GM18517 (cell line): ENCODE results near the gene NRK.
"Not testable (repeated sequence)": the region's sequence is repeated elsewhere in the genome, so short reads cannot be mapped to it uniquely, and the experiment has no call there.

Experiments used
- ATAC-seq: cut with Tn5 transposase; IDR thresholded peaks from one replicate; pipeline ENCODE4 v1.9.1; 2021; ENCODE audit warnings: mild to moderate bottlenecking, moderate library complexity; ENCODE audit not compliant: unreplicated experiment

NRK gene

GRCh38 chrX:105822138-105823091, at the start of gene NRK:
Gene NRK, plus strand, starts transcription at chrX:105822539. Its CDS starts 307 bp downstream, at chrX:105822846.
- no peak for ATAC-seq

- ATAC-seq, result no peak
Observed at GRCh38 chrX:105773801-105774200, 48.5 kb upstream of the NRK start.

- ATAC-seq, result no peak
Observed at GRCh38 chrX:105775679-105776078, 46.7 kb upstream of the NRK start.

GRCh38 chrX:105781804-105782203, 40.5 kb upstream of the NRK start:
- no peak for ATAC-seq

GRCh38 chrX:105796877-105797276, 25.5 kb upstream of the NRK start:
- not testable (repeated sequence) for ATAC-seq

GRCh38 chrX:105803891-105804290, 18.4 kb upstream of the NRK start:
- no peak for ATAC-seq

- ATAC-seq, result not testable (repeated sequence)
Observed at GRCh38 chrX:105805655-105806054, 16.7 kb upstream of the NRK start.

GRCh38 chrX:105816517-105816916, 5.8 kb upstream of the NRK start:
- ATAC-seq, result no peak

- no peak for ATAC-seq
Observed at GRCh38 chrX:105820247-105820646, 2.1 kb upstream of the NRK start.

- no peak for ATAC-seq
Observed at GRCh38 chrX:105821471-105822121, 743 bp upstream of the NRK start.

- ATAC-seq, result no peak
Observed at GRCh38 chrX:105823092-105823455, 735 bp downstream of the NRK start.

- ATAC-seq, result no peak
Observed at GRCh38 chrX:105829011-105829410, 6.7 kb downstream of the NRK start.

GRCh38 chrX:105837232-105837631, 14.9 kb downstream of the NRK start:
- no peak for ATAC-seq

- ATAC-seq, result no peak
Observed at GRCh38 chrX:105845631-105846030, 23.3 kb downstream of the NRK start.

- ATAC-seq, result not testable (repeated sequence)
Observed at GRCh38 chrX:105850100-105850499, 27.8 kb downstream of the NRK start.

GRCh38 chrX:105865709-105866108, 43.4 kb downstream of the NRK start:
- ATAC-seq, result no peak

GRCh38 chrX:105869701-105870100, 47.4 kb downstream of the NRK start:
- no peak for ATAC-seq

GRCh38 chrX:105870445-105870844, 48.1 kb downstream of the NRK start:
- ATAC-seq, result no peak

GRCh38 chrX:105872941-105873340, 50.6 kb downstream of the NRK start:
- ATAC-seq, result no peak

GRCh38 chrX:105874790-105875189, 52.5 kb downstream of the NRK start:
- no peak for ATAC-seq

GRCh38 chrX:105876658-105877057, 54.3 kb downstream of the NRK start:
- no peak for ATAC-seq

- ATAC-seq, result no peak
Observed at GRCh38 chrX:105880491-105880890, 58.2 kb downstream of the NRK start.
